ENCODE data around the gene HERPUD2.

GRCh38 chr7:35704261-35704660 lies 9.3 kb upstream of the HERPUD2 start:
- TF ChIP-seq CTCF (IDR thresholded peaks at IDR 0.05; ENCODE audit: low read depth, low read length) (no peak), POLR2A (IDR thresholded peaks at IDR 0.05; ENCODE audit: extremely low read depth, insufficient read length) (no peak)

All from NB4 (cell line).